ENCODE results near the gene HID1. TPM values are rescaled to one million over a fixed set of nuclear protein-coding genes. Genes with fewer than 3 reads are reported as not detected.

The HID1 gene
- total and polyA plus RNA-seq, 9 of the 15 experiments (the other 6 are each of a cell fraction or from before 2014, with no cell fraction given), result 0.14 to 2.1 (median 0.54) TPM; not detected in 2

- TF ChIP-seq ZBTB11 (CRISPR knock-in tag; IDR thresholded peaks at IDR 0.05), result peak; percentile 96 to 99 (median 98)
- no peak for TF ChIP-seq ZNF655 (CRISPR knock-in tag; IDR thresholded peaks at IDR 0.05)
- peak; percentile 40; the same call in 1 of the 2 replicates for TF ChIP-seq ELF1 (tag; IDR thresholded peaks at IDR 0.05)
- TF ChIP-seq HLTF (IDR thresholded peaks at IDR 0.05), result no peak
- TF ChIP-seq MAFK (IDR thresholded peaks at IDR 0.05; ENCODE audit: low read length), result no peak
- no peak for TF ChIP-seq FUS (optimal IDR thresholded peaks at IDR 0.05; ENCODE audit: low read depth, low read length)
- no peak for TF ChIP-seq PPARD (CRISPR knock-in tag; IDR thresholded peaks at IDR 0.05)
- TF ChIP-seq MCM5 (IDR thresholded peaks at IDR 0.05; ENCODE audit: low read depth), result no peak
- no peak for TF ChIP-seq ZNF165 (CRISPR knock-in tag; IDR thresholded peaks at IDR 0.05; ENCODE audit: borderline replicate concordance)
- no peak for TF ChIP-seq SMARCA4 (IDR thresholded peaks at IDR 0.05)
- no peak for TF ChIP-seq TARDBP (IDR thresholded peaks at IDR 0.05)
- no peak for TF ChIP-seq TEAD4 (IDR thresholded peaks at IDR 0.05; ENCODE audit: low read length)
- no peak for TF ChIP-seq TEAD4 (CRISPR knock-in tag; IDR thresholded peaks at IDR 0.05; ENCODE audit: borderline replicate concordance)
- peak; percentile 26; the same call in 1 of the 2 replicates for TF ChIP-seq DEAF1 (CRISPR knock-in tag; IDR thresholded peaks at IDR 0.05)
- TF ChIP-seq MXI1 (IDR thresholded peaks at IDR 0.05; ENCODE audit: low read depth, low read length), result peak; percentile 11; the same call in 1 of the 2 replicates
- TF ChIP-seq ZBTB1 (CRISPR knock-in tag; IDR thresholded peaks at IDR 0.05; ENCODE audit: borderline replicate concordance, low read depth), result no peak
- peak; percentile 93 for TF ChIP-seq RBBP5 (IDR thresholded peaks at IDR 0.05; ENCODE audit: borderline replicate concordance, insufficient read depth, low read length, poor library complexity, severe bottlenecking)
- peak; percentile 44; the same call in 1 of the 2 replicates for TF ChIP-seq CEBPG (CRISPR knock-in tag; IDR thresholded peaks at IDR 0.05)
- no peak for TF ChIP-seq CEBPG (tag; conservative IDR thresholded peaks at IDR 0.05 in 1 of 2, IDR thresholded peaks at IDR 0.05 in 1 of 2)
- no peak for TF ChIP-seq NFIX (CRISPR knock-in tag; IDR thresholded peaks at IDR 0.05; ENCODE audit: low read depth)
- TF ChIP-seq PML (IDR thresholded peaks at IDR 0.05; ENCODE audit: low read length), result peak; percentile 80
- TF ChIP-seq ZSCAN29 (IDR thresholded peaks at IDR 0.05), result no peak
- TF ChIP-seq RFX5 (IDR thresholded peaks at IDR 0.05; ENCODE audit: low read depth, low read length), result no peak
- peak; percentile 71 for TF ChIP-seq GATAD2B (IDR thresholded peaks at IDR 0.05; ENCODE audit: borderline replicate concordance)
Measured at GRCh38 chr17:75012346-75013091, 40.0 kb upstream of the HID1 start, which contains the start of gene MRPL58 (continued).
